WTC11 (cell line): Measurements from ENCODE around the gene SVIL. TPM values are rescaled to one million over a fixed set of nuclear protein-coding genes. Genes with fewer than 3 reads are reported as not detected.
A peak's percentile ranks its signal among the peaks of the same experiment; 100 is the strongest.

Source experiments
- ATAC-seq: fragments of 200-7000 bp; cut with Tn5 transposase; 2 replicates; pipeline ENCODE4 v1.10.0; 2021; ENCODE audit warnings: mild to moderate bottlenecking, moderate library complexity
- CTCF ChIA-PET: fragments of 300-600 bp; sonication (Branson Sonifier 250); formaldehyde crosslinking; loops from one replicate; lab custom pipeline; 2021; ENCODE audit warnings: antibody characterized with exemption; lab: Charles Lee
- POLR2A ChIA-PET: fragments of 350-600 bp; sonication (Branson Sonifier 250); formaldehyde crosslinking; loops from one replicate; lab custom pipeline; 2021; ENCODE audit warnings: antibody characterized with exemption; lab: Charles Lee
- DNase-seq: peaks from one replicate; pipeline ENCODE4 v3.0.0; 2021; ENCODE audit warnings: low spot score
- H3K27ac Mint-ChIP-seq: 2 replicates; pipeline ENCODE4 v1.8.0; 2021; ENCODE audit warnings: mixed read lengths
- H3K27me3 Mint-ChIP-seq: 2 replicates; pipeline ENCODE4 v1.8.0; 2021; ENCODE audit warnings: low read depth, mild to moderate bottlenecking, moderate library complexity, mixed read lengths
- H3K36me3 Mint-ChIP-seq: 2 replicates; pipeline ENCODE4 v1.8.0; 2021; ENCODE audit warnings: mixed read lengths
- H3K4me1 Mint-ChIP-seq: 2 replicates; pipeline ENCODE4 v1.8.0; 2022; ENCODE audit warnings: mixed read lengths
- H3K4me3 Mint-ChIP-seq: 2 replicates; pipeline ENCODE4 v1.8.0; 2021; ENCODE audit warnings: mild to moderate bottlenecking, moderate library complexity, mixed read lengths
- H3K9me3 Mint-ChIP-seq: 2 replicates; pipeline ENCODE4 v1.8.0; 2021; ENCODE audit warnings: mixed read lengths
- ATF2 ChIP-seq: sonication (generic); formaldehyde crosslinking; IDR thresholded peaks from 2 replicates; pipeline ENCODE4 v1.8.1; 2022; ENCODE audit warnings: low read depth, missing genetic modification reagents, borderline replicate concordance
- CREM ChIP-seq: sonication (generic); formaldehyde crosslinking; IDR thresholded peaks from 2 replicates; pipeline ENCODE4 v1.8.1; 2022; ENCODE audit warnings: mild to moderate bottlenecking, missing genetic modification reagents, moderate library complexity
- EMX1 ChIP-seq: fragments of 250-450 bp; sonication (Bioruptor Pico); IDR thresholded peaks from 2 replicates; pipeline ENCODE4 v1.8.0; 2021; ENCODE audit warnings: mild to moderate bottlenecking
- GRHL2 ChIP-seq: fragments of 250-450 bp; sonication (Bioruptor Pico); IDR thresholded peaks from 2 replicates; pipeline ENCODE4 v1.8.0; 2022; ENCODE audit warnings: mild to moderate bottlenecking, moderate library complexity; ENCODE audit not compliant: insufficient replicate concordance, severe bottlenecking
- HMGA2 ChIP-seq: fragments of 250-450 bp; sonication (Bioruptor Pico); IDR thresholded peaks from 2 replicates; pipeline ENCODE4 v1.4.0; 2021; ENCODE audit warnings: mild to moderate bottlenecking, moderate library complexity
- NR1H2 ChIP-seq: sonication (generic); formaldehyde crosslinking; IDR thresholded peaks from 2 replicates; pipeline ENCODE4 v1.9.0; 2021; ENCODE audit warnings: mild to moderate bottlenecking, moderate library complexity, missing genetic modification reagents
- RELA ChIP-seq: sonication (generic); formaldehyde crosslinking; IDR thresholded peaks from 2 replicates; pipeline ENCODE4 v1.8.1; 2022; ENCODE audit warnings: missing genetic modification reagents, mild to moderate bottlenecking, borderline replicate concordance
- SOX15 ChIP-seq: fragments of 250-450 bp; sonication (Bioruptor Pico); IDR thresholded peaks from 2 replicates; pipeline ENCODE4 v1.9.0; 2021; ENCODE audit warnings: mild to moderate bottlenecking
- SP1 ChIP-seq: sonication (generic); formaldehyde crosslinking; conservative IDR thresholded peaks from 2 replicates; pipeline ENCODE4 v1.8.1; 2022; ENCODE audit warnings: missing genetic modification reagents
- ZNF423 ChIP-seq: fragments of 250-450 bp; sonication (Bioruptor Pico); IDR thresholded peaks from 2 replicates; pipeline ENCODE4 v2.1.2; 2022; ENCODE audit warnings: mild to moderate bottlenecking, moderate library complexity
- ZSCAN18 ChIP-seq: fragments of 250-450 bp; sonication (Bioruptor Pico); IDR thresholded peaks from 2 replicates; pipeline ENCODE4 v2.1.2; 2022; ENCODE audit warnings: mild to moderate bottlenecking, moderate library complexity
- total RNA-seq: library from RNA; stranded (reverse); gene quantifications from 3 replicates; pipeline ENCODE4 v1.2.3, GENCODE V29; 2021
- TF ChIP-seq, protein P1 (sequence below): sonication (generic); formaldehyde crosslinking; IDR thresholded peaks from 2 replicates; pipeline ENCODE4 v1.8.0; 2022; ENCODE audit warnings: mild to moderate bottlenecking, missing genetic modification reagents
- TF ChIP-seq, protein P2 (sequence below): fragments of 250-450 bp; sonication (Bioruptor Pico); IDR thresholded peaks from 2 replicates; pipeline ENCODE4 v1.8.0; 2021; ENCODE audit warnings: mild to moderate bottlenecking
- TF ChIP-seq, protein P3 (sequence below): fragments of 200-600 bp; IDR thresholded peaks from 2 replicates; pipeline ENCODE4 v1.8.0; 2022; ENCODE audit warnings: antibody characterized with exemption

SVIL gene
- total RNA-seq, 1 experiment from 2014 or later, result 27.1 TPM

DNA sequence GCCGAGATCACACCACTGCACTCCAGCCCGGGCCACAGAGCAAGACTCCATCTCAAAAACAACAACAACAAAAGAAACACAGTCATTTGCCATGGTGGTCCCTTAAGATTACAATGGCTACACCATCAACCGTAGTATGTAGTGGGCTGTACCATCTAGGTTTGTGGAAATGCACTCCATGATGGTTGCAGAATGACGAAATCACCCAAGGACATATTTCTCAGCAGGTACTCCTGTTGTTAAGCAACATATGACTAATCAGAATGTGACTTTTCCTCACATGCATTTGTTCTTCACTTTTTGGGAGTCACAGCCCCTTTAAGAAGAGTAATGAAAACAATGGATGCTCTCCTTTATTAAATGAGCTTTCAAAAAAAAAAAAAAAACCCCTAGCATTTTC, 11.0 kb downstream of the SVIL start (continued):
- no peak for TF ChIP-seq SOX15 (CRISPR knock-in tag)
- TF ChIP-seq, protein P1, sequence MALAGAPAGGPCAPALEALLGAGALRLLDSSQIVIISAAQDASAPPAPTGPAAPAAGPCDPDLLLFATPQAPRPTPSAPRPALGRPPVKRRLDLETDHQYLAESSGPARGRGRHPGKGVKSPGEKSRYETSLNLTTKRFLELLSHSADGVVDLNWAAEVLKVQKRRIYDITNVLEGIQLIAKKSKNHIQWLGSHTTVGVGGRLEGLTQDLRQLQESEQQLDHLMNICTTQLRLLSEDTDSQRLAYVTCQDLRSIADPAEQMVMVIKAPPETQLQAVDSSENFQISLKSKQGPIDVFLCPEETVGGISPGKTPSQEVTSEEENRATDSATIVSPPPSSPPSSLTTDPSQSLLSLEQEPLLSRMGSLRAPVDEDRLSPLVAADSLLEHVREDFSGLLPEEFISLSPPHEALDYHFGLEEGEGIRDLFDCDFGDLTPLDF, result no peak

DNA sequence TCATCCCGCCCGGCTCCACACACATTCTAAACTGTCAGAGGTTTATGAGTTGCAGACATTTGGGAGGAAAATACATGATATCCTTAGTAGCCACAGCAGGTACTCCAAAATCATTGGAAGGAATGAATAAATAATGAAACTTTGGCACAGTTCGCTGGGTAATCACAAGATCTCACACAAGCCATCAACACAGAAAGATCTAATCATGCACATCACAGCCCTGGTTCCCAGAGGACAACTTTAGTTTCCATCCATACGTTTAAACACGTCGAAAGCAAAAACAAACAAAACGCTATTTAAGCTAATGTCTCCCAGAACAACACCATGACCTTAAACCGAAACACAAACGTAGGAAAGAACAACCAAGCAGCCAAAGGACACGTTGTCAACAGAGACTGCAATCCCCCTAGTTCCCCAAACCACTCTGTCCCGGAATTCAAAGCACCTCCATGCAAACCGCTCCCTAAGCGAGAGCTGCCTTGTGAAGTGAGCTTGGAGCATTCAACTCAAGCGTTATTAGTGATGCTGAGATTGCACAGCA, 12.3 kb downstream of the SVIL start:
- DNase-seq (no peak), ATAC-seq (peak; percentile 34; the same call in 1 of the 2 replicates)
- Mint-ChIP-seq H3K27me3 (no peaks in the 10 kb centered on the region), H3K4me3 (no peak overlapping the region), H3K9me3 (no peaks in the 10 kb centered on the region), H3K27ac (peak overlapping the region; percentile 93), H3K4me1 (peaks cover 49% of the 10 kb centered on the region), H3K36me3 (no peaks in the 10 kb centered on the region)
- ChIA-PET POLR2A (no interaction called here), CTCF (interaction anchor here (0.8 to 1.0 kb wide), 2 partner anchors 10 to 376 kb away, joined by 3 read pairs; no protein-coding TSS in a partner anchor)
- TF ChIP-seq, protein P2, sequence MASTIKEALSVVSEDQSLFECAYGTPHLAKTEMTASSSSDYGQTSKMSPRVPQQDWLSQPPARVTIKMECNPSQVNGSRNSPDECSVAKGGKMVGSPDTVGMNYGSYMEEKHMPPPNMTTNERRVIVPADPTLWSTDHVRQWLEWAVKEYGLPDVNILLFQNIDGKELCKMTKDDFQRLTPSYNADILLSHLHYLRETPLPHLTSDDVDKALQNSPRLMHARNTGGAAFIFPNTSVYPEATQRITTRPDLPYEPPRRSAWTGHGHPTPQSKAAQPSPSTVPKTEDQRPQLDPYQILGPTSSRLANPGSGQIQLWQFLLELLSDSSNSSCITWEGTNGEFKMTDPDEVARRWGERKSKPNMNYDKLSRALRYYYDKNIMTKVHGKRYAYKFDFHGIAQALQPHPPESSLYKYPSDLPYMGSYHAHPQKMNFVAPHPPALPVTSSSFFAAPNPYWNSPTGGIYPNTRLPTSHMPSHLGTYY (CRISPR knock-in tag), result no peak
- TF ChIP-seq ATF2 (no peak), RELA (CRISPR knock-in tag) (no peak)

DNA sequence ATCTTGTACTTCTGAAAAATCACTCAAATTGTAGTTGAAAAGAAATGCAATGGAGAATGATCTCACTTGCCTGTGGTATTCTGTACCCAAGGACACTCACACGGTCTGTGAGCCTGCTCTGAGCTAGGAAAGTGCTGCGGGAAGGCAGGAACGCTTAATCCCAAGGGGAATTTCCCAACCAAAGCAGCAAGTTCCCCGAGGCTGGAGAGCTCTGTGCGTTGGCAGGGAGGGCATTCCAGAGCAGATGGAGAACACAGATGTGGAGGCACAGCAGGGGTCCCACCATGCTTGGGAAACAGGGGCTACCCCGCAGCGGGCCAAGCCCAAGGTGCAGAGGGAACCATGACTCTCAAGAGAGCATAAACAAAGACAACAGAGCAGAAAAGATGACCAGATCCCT, 13.6 kb downstream of the SVIL start:
- Mint-ChIP-seq H3K27ac (peak overlapping the region; percentile 80), H3K4me3 (no peak overlapping the region), H3K36me3 (no peaks in the 10 kb centered on the region), H3K4me1 (peaks cover 49% of the 10 kb centered on the region), H3K27me3 (no peaks in the 10 kb centered on the region), H3K9me3 (no peaks in the 10 kb centered on the region)
- TF ChIP-seq ZSCAN18 (CRISPR knock-in tag), result no peak
- TF ChIP-seq SP1, result no peak
- TF ChIP-seq, protein P3, sequence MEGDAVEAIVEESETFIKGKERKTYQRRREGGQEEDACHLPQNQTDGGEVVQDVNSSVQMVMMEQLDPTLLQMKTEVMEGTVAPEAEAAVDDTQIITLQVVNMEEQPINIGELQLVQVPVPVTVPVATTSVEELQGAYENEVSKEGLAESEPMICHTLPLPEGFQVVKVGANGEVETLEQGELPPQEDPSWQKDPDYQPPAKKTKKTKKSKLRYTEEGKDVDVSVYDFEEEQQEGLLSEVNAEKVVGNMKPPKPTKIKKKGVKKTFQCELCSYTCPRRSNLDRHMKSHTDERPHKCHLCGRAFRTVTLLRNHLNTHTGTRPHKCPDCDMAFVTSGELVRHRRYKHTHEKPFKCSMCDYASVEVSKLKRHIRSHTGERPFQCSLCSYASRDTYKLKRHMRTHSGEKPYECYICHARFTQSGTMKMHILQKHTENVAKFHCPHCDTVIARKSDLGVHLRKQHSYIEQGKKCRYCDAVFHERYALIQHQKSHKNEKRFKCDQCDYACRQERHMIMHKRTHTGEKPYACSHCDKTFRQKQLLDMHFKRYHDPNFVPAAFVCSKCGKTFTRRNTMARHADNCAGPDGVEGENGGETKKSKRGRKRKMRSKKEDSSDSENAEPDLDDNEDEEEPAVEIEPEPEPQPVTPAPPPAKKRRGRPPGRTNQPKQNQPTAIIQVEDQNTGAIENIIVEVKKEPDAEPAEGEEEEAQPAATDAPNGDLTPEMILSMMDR, result no peak
- TF ChIP-seq ZNF423 (CRISPR knock-in tag), result peak; percentile 58; the same call in 1 of the 2 replicates
- peak; percentile 49 for DNase-seq
- ChIA-PET POLR2A (no interaction called here), CTCF (interaction anchor here (1.0 kb wide), 1 partner anchor 22 kb away, joined by 3 read pairs; no protein-coding TSS in a partner anchor)
- no peak; the same call in 1 of the 2 replicates for ATAC-seq

DNA sequence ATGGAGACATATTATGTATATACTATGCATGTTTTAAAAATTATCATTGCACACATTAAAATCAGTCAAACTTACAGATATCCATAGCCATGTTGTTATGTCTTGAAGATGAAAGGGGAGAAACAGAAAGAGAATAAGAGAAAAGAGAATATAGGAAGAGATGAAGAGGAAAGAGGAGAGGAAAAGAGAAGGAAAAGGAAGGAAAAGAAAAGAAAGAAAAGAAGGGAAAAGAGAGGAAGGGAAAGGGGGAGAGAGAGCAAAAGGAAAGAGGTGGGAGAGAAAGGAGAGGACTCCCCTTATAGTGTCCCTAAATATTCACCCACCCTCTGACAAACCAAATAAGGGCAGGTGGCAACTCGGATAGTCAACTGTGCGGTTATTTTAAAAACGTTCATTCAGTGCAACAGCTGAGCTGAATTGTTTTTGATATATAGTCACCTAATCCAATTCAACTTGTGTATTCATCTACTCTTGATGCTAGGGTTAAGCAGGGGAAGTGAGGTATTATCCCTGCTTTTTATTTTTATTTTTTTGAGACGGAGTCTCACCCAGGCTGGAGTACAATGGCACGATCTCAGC, 14.6 kb downstream of the SVIL start:
- TF ChIP-seq NR1H2 (CRISPR knock-in tag), result no peak
- no peak for TF ChIP-seq SP1
- TF ChIP-seq EMX1 (CRISPR knock-in tag), result no peak
- no peak for TF ChIP-seq HMGA2 (CRISPR knock-in tag)
- TF ChIP-seq GRHL2, result no peak
- TF ChIP-seq CREM (CRISPR knock-in tag), result no peak
- Mint-ChIP-seq H3K9me3 (no peaks in the 10 kb centered on the region), H3K27ac (no peak overlapping the region), H3K27me3 (no peaks in the 10 kb centered on the region), H3K4me3 (no peak overlapping the region), H3K4me1 (peaks cover 49% of the 10 kb centered on the region), H3K36me3 (no peaks in the 10 kb centered on the region)
- ATAC-seq (no peak), DNase-seq (no peak)
- POLR2A ChIA-PET, result no interaction called here
- CTCF ChIA-PET, result no interaction called here
